OCI-LY3 (cell line): Measurements from ENCODE around the gene MEIS3.

Experiments
- H2AFZ ChIP-seq: fragments of 200-600, 300-600 bp; shearing (Covaris generic); 2 replicates; pipeline ENCODE4 v1.6.0; 2014; ENCODE audit warnings: antibody characterized with exemption, low read depth, low read length
- H3K27ac ChIP-seq: fragments of 200-600, 300-600 bp; sonication (generic); 2 replicates; pipeline ENCODE4 v1.5.1; 2014; ENCODE audit warnings: mild to moderate bottlenecking, low read length, moderate library complexity, mixed read lengths
- H3K27me3 ChIP-seq: fragments of 200-600, 300-600 bp; sonication (generic); 2 replicates; pipeline ENCODE4 v1.6.1; 2014; ENCODE audit warnings: low read depth, low read length, mixed read lengths
- H3K36me3 ChIP-seq: fragments of 200-600, 300-600 bp; sonication (generic); replicated peaks from 2 replicates; pipeline ENCODE3; 2014; ENCODE audit warnings: low read depth, low read length, mixed read lengths
- H3K4me1 ChIP-seq: fragments of 300-600, 200-600 bp; sonication (generic); 2 replicates; pipeline ENCODE4 v1.6.1; 2014; ENCODE audit warnings: low read length, mixed read lengths
- H3K4me2 ChIP-seq: fragments of 200-600, 300-600 bp; sonication (generic); 2 replicates; pipeline ENCODE4 v1.6.1; 2014; ENCODE audit warnings: low read length, mixed read lengths
- H3K4me3 ChIP-seq: fragments of 300-600, 200-600 bp; sonication (generic); 2 replicates; pipeline ENCODE4 v1.5.1; 2014; ENCODE audit warnings: antibody characterized with exemption, mild to moderate bottlenecking, low read length, moderate library complexity
- H3K79me2 ChIP-seq: fragments of 300-600, 200-600 bp; shearing (Covaris generic); 2 replicates; pipeline ENCODE4 v1.6.1; 2014; ENCODE audit warnings: mild to moderate bottlenecking, low read length, mixed read lengths
- H3K9ac ChIP-seq: fragments of 300-600, 200-600 bp; shearing (Covaris generic); 2 replicates; pipeline ENCODE4 v1.6.0; 2014; ENCODE audit warnings: mild to moderate bottlenecking, low read length, moderate library complexity
- H3K9me3 ChIP-seq: fragments of 200-600, 300-600 bp; shearing (Covaris generic); 2 replicates; pipeline ENCODE4 v1.6.1; 2014; ENCODE audit warnings: low read length, mixed read lengths; ENCODE audit not compliant: insufficient read depth
- H4K20me1 ChIP-seq: fragments of 200-600, 300-600 bp; sonication (generic); 2 replicates; pipeline ENCODE4 v1.6.1; 2016; ENCODE audit warnings: low read length, mixed read lengths; ENCODE audit not compliant: insufficient read depth
- EZH2phosphoT487 ChIP-seq: fragments of 200-600 bp; shearing (Covaris generic); IDR thresholded peaks from 2 replicates; pipeline ENCODE4 v1.6.1; 2018; ENCODE audit warnings: antibody characterized with exemption, mixed run types, low read depth
- TF ChIP-seq, protein P1 (sequence below): fragments of 200-600, 300-600 bp; sonication (generic); IDR thresholded peaks from 2 replicates; pipeline ENCODE4 v1.5.1; 2014; ENCODE audit warnings: antibody characterized with exemption, low read length, low read depth

Gene MEIS3

DNA sequence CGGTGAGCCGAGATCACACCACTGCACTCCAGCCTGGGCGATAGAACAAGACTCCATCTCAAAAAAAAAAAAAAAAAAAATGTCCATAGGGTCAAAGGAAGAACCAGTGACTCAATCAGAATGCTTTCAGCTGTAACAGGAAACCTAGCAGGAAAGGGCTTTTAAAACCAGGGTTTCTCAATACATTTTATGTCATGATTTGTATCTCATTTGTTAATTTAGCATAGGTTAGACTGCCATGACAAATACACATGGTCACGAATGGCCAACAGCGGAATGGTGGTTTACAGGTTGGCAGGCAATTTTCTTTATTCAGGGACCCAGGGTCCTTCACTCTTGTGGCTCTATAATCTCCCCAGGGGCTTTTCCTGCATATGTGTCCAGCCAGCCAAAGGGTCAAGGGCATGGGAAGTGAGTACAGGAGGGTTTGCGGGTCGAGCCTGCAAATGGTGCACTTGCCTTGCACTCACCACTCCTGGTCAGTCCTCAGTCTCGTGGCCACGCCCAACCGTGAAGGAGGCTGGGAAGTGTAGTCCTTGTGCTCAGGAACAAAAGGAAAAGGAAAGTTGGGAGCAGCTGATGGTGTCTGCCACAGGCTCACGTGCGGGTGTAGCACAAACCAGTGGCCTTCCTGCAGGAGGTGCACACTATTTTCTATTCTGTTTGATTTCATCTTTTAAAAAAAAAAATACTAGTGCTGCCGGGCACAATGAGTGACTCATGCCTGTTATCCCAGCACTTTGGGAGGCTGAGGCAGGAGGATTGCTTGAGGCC lies 55.4 kb downstream of the MEIS3 start:
- Histone ChIP-seq H3K27me3 (no peaks in the 10 kb centered on the region), H3K4me2 (no peak overlapping the region), H3K79me2 (no peaks in the 10 kb centered on the region), H3K9me3 (no peaks in the 10 kb centered on the region), H3K4me3 (no peak overlapping the region), H4K20me1 (no peaks in the 10 kb centered on the region), H3K4me1 (no peaks in the 10 kb centered on the region), H3K36me3 (peaks cover 33% of the 10 kb centered on the region), H2AFZ (no peak overlapping the region), H3K27ac (no peak overlapping the region), H3K9ac (no peak overlapping the region)
- TF ChIP-seq, protein P1, sequence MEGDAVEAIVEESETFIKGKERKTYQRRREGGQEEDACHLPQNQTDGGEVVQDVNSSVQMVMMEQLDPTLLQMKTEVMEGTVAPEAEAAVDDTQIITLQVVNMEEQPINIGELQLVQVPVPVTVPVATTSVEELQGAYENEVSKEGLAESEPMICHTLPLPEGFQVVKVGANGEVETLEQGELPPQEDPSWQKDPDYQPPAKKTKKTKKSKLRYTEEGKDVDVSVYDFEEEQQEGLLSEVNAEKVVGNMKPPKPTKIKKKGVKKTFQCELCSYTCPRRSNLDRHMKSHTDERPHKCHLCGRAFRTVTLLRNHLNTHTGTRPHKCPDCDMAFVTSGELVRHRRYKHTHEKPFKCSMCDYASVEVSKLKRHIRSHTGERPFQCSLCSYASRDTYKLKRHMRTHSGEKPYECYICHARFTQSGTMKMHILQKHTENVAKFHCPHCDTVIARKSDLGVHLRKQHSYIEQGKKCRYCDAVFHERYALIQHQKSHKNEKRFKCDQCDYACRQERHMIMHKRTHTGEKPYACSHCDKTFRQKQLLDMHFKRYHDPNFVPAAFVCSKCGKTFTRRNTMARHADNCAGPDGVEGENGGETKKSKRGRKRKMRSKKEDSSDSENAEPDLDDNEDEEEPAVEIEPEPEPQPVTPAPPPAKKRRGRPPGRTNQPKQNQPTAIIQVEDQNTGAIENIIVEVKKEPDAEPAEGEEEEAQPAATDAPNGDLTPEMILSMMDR: no peak
- no peak for TF ChIP-seq EZH2phosphoT487

DNA sequence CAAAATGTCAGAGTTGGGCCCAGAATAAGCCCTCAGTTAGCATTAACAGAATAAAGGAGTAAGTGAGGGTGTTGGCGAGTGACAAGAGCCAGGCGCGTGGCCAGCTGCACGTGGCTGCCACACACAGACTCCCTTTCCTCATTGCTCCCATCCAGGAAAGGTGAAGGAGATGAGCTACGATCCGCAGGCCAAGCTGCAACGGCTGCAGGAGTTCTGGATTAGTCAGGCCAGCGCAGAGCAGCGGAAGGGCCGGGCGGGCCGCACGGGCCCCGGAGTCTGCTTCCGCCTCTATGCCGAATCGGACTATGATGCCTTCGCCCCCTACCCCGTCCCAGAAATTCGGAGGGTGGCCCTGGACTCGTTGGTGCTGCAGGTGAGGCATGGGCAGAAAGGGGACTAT lies 57.0 kb downstream of the MEIS3 start:
- H3K27ac ChIP-seq: no peak overlapping the region
- peaks cover 46% of the 10 kb centered on the region for H3K36me3 ChIP-seq
- H4K20me1 ChIP-seq: no peaks in the 10 kb centered on the region

DNA sequence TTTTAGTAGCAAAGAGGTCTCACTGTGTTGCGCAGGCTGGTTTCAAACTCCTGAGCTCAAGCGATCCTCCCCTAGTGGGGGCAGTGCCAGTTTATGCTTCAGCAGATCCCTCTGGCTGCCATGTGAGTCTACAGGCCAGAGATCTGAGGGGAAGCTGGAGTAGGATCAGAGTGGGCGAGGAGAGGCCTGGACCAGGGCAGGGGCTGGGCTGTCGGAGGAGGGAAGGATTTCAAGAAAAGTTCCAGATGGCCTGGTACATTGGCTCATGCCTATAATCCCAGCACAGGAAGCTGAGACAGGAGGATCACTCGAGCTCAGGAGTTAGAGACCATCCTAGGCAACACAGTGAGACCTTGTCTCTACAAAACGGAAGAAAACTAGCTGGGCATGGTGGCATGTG lies 60.4 kb downstream of the MEIS3 start:
- peaks cover 3% of the 10 kb centered on the region; the same call in 1 of the 2 replicates for H3K79me2 ChIP-seq
- no peaks in the 10 kb centered on the region for H4K20me1 ChIP-seq
- no peaks in the 10 kb centered on the region for H3K27me3 ChIP-seq
- peaks cover 61% of the 10 kb centered on the region for H3K36me3 ChIP-seq
- H3K27ac ChIP-seq: no peak overlapping the region
- TF ChIP-seq EZH2phosphoT487: no peak
- TF ChIP-seq, protein P1: no peak
- H3K4me2 ChIP-seq: no peak overlapping the region
- no peaks in the 10 kb centered on the region for H3K4me1 ChIP-seq
- H3K9me3 ChIP-seq: no peaks in the 10 kb centered on the region
- no peak overlapping the region for H2AFZ ChIP-seq
- no peak overlapping the region for H3K9ac ChIP-seq
- no peak overlapping the region for H3K4me3 ChIP-seq

More for the DNA sequence above, 57.0 kb downstream of the MEIS3 start:
- H3K9ac ChIP-seq: no peak overlapping the region
- H2AFZ ChIP-seq: no peak overlapping the region
- H3K79me2 ChIP-seq: no peaks in the 10 kb centered on the region
- H3K27me3 ChIP-seq: no peaks in the 10 kb centered on the region
- no peak overlapping the region for H3K4me3 ChIP-seq
- H3K4me1 ChIP-seq: no peaks in the 10 kb centered on the region
- TF ChIP-seq EZH2phosphoT487: no peak
- TF ChIP-seq, protein P1: no peak
- no peaks in the 10 kb centered on the region for H3K9me3 ChIP-seq
- H3K4me2 ChIP-seq: no peak overlapping the region

DNA sequence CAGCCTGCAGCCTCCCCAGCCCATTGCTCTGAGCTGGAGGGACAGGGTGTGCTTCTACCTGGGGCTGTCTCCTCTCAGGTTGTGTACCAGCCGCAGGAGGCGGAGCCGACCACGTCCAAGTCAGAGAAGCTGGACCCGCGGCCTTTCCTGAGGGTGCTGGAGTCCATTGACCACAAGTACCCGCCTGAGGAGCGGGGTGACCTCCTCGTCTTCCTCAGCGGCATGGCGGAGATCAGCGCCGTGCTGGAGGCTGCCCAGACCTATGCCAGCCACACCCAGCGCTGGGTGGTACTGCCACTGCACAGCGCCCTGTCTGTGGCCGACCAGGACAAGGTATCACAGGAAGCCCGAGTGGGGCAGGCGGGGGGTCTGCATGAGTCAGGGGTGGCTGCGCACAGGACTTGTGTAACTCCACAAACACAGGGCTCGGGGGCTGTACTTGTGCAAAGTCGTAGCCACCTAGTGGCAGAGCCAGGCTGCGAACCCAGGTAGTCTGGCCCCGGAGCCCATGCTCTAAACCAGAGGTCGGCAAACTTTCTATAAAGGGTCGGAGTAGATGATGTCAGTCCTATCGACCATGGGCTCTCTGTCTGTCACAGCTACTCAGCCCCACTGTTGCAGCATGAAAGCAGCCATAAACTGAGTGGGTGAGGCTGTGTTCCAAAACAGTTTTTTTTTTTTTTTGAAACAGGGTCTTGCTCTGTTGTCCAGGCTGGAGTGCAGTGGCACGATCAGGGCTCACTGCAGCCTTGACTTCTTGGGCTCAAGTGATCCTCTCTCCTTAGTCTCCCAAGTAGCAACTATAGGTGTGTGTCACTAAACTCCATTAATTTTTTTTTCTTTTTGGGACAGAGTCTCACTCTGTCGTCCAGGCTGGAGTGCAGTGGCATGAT lies 61.3 kb downstream of the MEIS3 start:
- no peaks in the 10 kb centered on the region for H3K27me3 ChIP-seq
- H3K4me1 ChIP-seq: no peaks in the 10 kb centered on the region
- no peak overlapping the region for H3K9ac ChIP-seq
- TF ChIP-seq, protein P1: no peak
- TF ChIP-seq EZH2phosphoT487: no peak
- no peak overlapping the region for H3K4me2 ChIP-seq
- H2AFZ ChIP-seq: no peak overlapping the region
- no peak overlapping the region for H3K27ac ChIP-seq
- H3K36me3 ChIP-seq: peaks cover 63% of the 10 kb centered on the region
- H3K9me3 ChIP-seq: no peaks in the 10 kb centered on the region
- peaks cover 10% of the 10 kb centered on the region for H3K79me2 ChIP-seq
- H4K20me1 ChIP-seq: no peaks in the 10 kb centered on the region
- no peak overlapping the region for H3K4me3 ChIP-seq
